Heart right ventricle (tissue), 16 donors: Measurements from ENCODE around the gene INTS11. TPM values are rescaled to one million over a fixed set of nuclear protein-coding genes. Genes with fewer than 3 reads are reported as not detected.

Source experiments
- ATAC-seq, 8 donors: fragments of 200-7000 bp; cut with Tn5 transposase; one replicate each; pipeline ENCODE4 v1.9.1; 2020; ENCODE audit warnings: mild to moderate bottlenecking in 8 of 8, moderate library complexity in 8 of 8, moderate number of reproducible peaks in 1 of 8
- DNase-seq, 2 donors: peaks; one replicate each; pipeline ENCODE4 v3.0.0-alpha.2; 2020
- H3K27ac ChIP-seq, 10 donors: fragments of 200-600 bp; sonication (generic) in 2 of 10; one replicate each; pipeline versions ENCODE4 v1.5.0 to v1.8.0; 2020 to 2022; ENCODE audit warnings: mild to moderate bottlenecking in 3 of 10
- H3K27me3 ChIP-seq, 7 donors: fragments of 200-600 bp; one replicate each; pipeline ENCODE4 v1.8.0; 2021 to 2022; ENCODE audit warnings: mild to moderate bottlenecking in 2 of 7
- H3K36me3 ChIP-seq, 9 donors: fragments of 200-600 bp; sonication (generic) in 1 of 9; one replicate each; pipeline versions ENCODE4 v1.5.0 to v1.8.0; 2020 to 2022; ENCODE audit warnings: mild to moderate bottlenecking in 2 of 9
- H3K4me1 ChIP-seq, 9 donors: fragments of 200-600 bp; sonication (generic) in 1 of 9; one replicate each; pipeline versions ENCODE4 v1.5.0 to v1.8.0; 2020 to 2022; ENCODE audit warnings: mild to moderate bottlenecking in 4 of 9
- H3K4me3 ChIP-seq, 10 donors: fragments of 200-600 bp; sonication (generic) in 2 of 10; one replicate each; pipeline versions ENCODE4 v1.5.0 to v1.8.0; 2020 to 2022; ENCODE audit warnings: mild to moderate bottlenecking in 7 of 10, moderate library complexity in 2 of 10
- H3K9me3 ChIP-seq, 11 donors: fragments of 200-600 bp in 10 of 11; sonication (generic) in 2 of 11; one replicate each; pipeline versions ENCODE4 v1.5.0 to v1.8.0; 2013 to 2022; ENCODE audit warnings: mild to moderate bottlenecking in 2 of 11, control low read depth in 1 of 11, moderate library complexity in 1 of 11
- CTCF ChIP-seq, 9 donors: fragments of 200-600 bp; sonication (generic) in 2 of 9; IDR thresholded peaks; one replicate each; pipeline versions ENCODE4 v1.5.0 to v1.8.0; 2021 to 2022; ENCODE audit warnings: antibody characterized with exemption in 9 of 9, mild to moderate bottlenecking in 5 of 9, moderate library complexity in 1 of 9
- whole genome bisulfite sequencing, 2 donors: extraction: QIAGEN DNeasy Blood & Tissue Kit; methylation state at CpG; one replicate each; pipeline ENCODE4 v1.1.7; 2013; ENCODE audit warnings: inconsistent platforms in 1 of 2; 5-methylcytosine and 5-hydroxymethylcytosine counted together
- intact Hi-C, 10 donors: fragments of 100-400 bp; cut with DNase I; formaldehyde crosslinking; loops; one replicate each; pipeline versions ENCODE4 v1.11.1 to v1.14.2; 2022
- polyA plus RNA-seq, 2 donors: library from polyadenylated mRNA; stranded (reverse); fragments of 200-250 nt; gene quantifications; one replicate each; pipeline ENCODE4 v1.2.3, GENCODE V29; 2013
- total RNA-seq, 10 donors: library from RNA; stranded (reverse); fragmentation: NEBNext Ultra II Directional in 3 of 10; extraction: Animal tissue kit (Norgen Biotek cat#: 25700) in 3 of 10; gene quantifications; one replicate each; pipeline versions ENCODE4 v1.2.1 to v1.2.4, GENCODE V29; 2021 to 2023
- donor health status: Arrhythmogenic right ventricular cardiomyopathy.
- donor health status: ischemic (EF 13 %, LVEDD 7.1; RV severe dilation, severe dysfunction).
- donor health status: healthy with polysubstance abuse.
- donor health status: DM: no; HTN: yes; CAD: no.
- donor health status: DM: no; HTN: no; CAD: no.
- donor health status: ischemic (EF 25% LVEDD 6.9; RV normal size, moderate dysfunction).
- donor health status: ischemic (EF 25% LVEDD 5.7; RV mildly dilated, moderate dysfunction).
- donor health status: healthy.
- donor health status: DM: yes; HTN: yes; CAD: no.
- donor health status: Ischemic cardiomyopathy.
- donor health status: ischemic (EF 35%, LVEDD 5.7; RV mildly dilated, moderate dysfunction).
- donor health status: nonischemic (EF 11% LVEDD 7.7; RV severe dilation, severe dysfunction).
- donor health status: DM: yes; HTN: yes; CAD: no.
- donor health status: PGD.
- donor health status: ischemic (EF 29% LVEDD 5.4; RV normal size, mild dysfunction).
- donor health status: nonischemic (EF 23%, LVEDD 6.1; RV moderate dilation, normal function).

The INTS11 gene
- total and polyA plus RNA-seq, 12 donors = 44.7 to 269 (median 57.4) TPM

GRCh38 chr1:1324084-1324523 is 356 bp downstream of the INTS11 start:
- H3K9me3 ChIP-seq = no peaks in the 10 kb centered on the region
- peaks cover 11 to 71% (median 49%) of the 10 kb centered on the region in 9 donors for H3K4me1 ChIP-seq
- DNase-seq (no peak), ATAC-seq (peak in 2 of 8 donors; percentile 0 to 3)
- no peak for TF ChIP-seq CTCF (IDR thresholded peaks at IDR 0.05)
- peaks cover 0 to 54% (median 26%) of the 10 kb centered on the region in 9 donors for H3K36me3 ChIP-seq
- peak overlapping the region; percentile 69 to 100 (median 98) for H3K4me3 ChIP-seq
- 0 to 1% methylated on average over 19 to 41 of the region's 41 CpGs for WGBS, 2 donors
- intact Hi-C loops = loop anchor here in 1 of 10 donors (2.0 kb wide), 1 partner anchor 25 kb away; the partner anchor contains the start of gene DVL1
- H3K27me3 ChIP-seq = no peaks in the 10 kb centered on the region
- peak overlapping the region; percentile 66 to 99 (median 94) for H3K27ac ChIP-seq

GRCh38 chr1:1322952-1323351 is 1.5 kb downstream of the INTS11 start:
- H3K36me3 ChIP-seq = peaks cover 0 to 54% (median 20%) of the 10 kb centered on the region in 9 donors
- ATAC-seq (no peak), DNase-seq (no peak)
- H3K27me3 ChIP-seq = no peaks in the 10 kb centered on the region
- peaks cover 11 to 77% (median 48%) of the 10 kb centered on the region in 9 donors for H3K4me1 ChIP-seq
- no peak for TF ChIP-seq CTCF (IDR thresholded peaks at IDR 0.05)
- H3K9me3 ChIP-seq = no peaks in the 10 kb centered on the region
- intact Hi-C loops = no loop called here
- H3K27ac ChIP-seq = no peak overlapping the region
- WGBS, 2 donors = 88 to 92% methylated on average over 10 of the region's 10 CpGs
- H3K4me3 ChIP-seq = peak overlapping the region in 1 of 10 donors; percentile 3

- H3K9me3 ChIP-seq = no peaks in the 10 kb centered on the region
- H3K4me1 ChIP-seq = peaks cover 11 to 77% (median 51%) of the 10 kb centered on the region in 9 donors
- H3K27ac ChIP-seq = no peak overlapping the region
- ATAC-seq = no peak
- DNase-seq = no peak
- H3K27me3 ChIP-seq = no peaks in the 10 kb centered on the region
- no peak overlapping the region for H3K4me3 ChIP-seq
- H3K36me3 ChIP-seq = peaks cover 0 to 54% (median 15%) of the 10 kb centered on the region in 9 donors
- no peak for TF ChIP-seq CTCF (IDR thresholded peaks at IDR 0.05)
- 86 to 87% methylated on average over 10 to 14 of the region's 14 CpGs for WGBS, 2 donors
- intact Hi-C loops = no loop called here
Measured at GRCh38 chr1:1322418-1322817, 2.0 kb downstream of the INTS11 start.

GRCh38 chr1:1321477-1321876 is 3.0 kb downstream of the INTS11 start:
- no peak for TF ChIP-seq CTCF (IDR thresholded peaks at IDR 0.05)
- no peaks in the 10 kb centered on the region for H3K27me3 ChIP-seq
- H3K4me3 ChIP-seq = no peak overlapping the region
- peak overlapping the region in 2 of 10 donors; percentile 4 to 10 for H3K27ac ChIP-seq
- intact Hi-C loops = no loop called here
- DNase-seq = no peak
- no peak for ATAC-seq
- WGBS, 2 donors = 87 to 89% methylated on average over 8 of the region's 8 CpGs
- H3K4me1 ChIP-seq = peaks cover 10 to 69% (median 53%) of the 10 kb centered on the region in 9 donors
- H3K36me3 ChIP-seq = peaks cover 0 to 56% (median 13%) of the 10 kb centered on the region in 9 donors
- H3K9me3 ChIP-seq = no peaks in the 10 kb centered on the region
